ENCODE results near the gene ERC2.

DNA sequence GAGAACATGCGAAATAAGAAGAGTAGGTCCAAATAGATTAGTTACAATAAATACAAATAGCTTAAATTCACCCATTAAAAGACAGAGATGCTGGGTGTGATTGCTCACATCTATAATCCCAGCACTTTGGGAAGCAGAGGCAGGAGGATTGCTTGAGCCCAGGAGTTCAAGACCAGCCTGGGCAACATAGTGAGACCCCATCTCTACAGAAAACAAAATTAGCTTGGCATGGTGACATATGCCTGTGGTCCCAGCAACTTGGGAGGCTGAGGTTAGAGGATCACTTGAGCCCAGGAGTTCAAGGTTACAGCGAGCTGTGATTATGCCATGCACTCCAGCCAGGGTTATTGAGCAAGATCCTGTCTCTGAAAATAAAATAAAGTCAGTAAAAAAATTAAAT, 872.1 kb downstream of the ERC2 start:
- no peak for TF ChIP-seq HOXB5 (CRISPR knock-in tag; IDR thresholded peaks at IDR 0.05)
- TF ChIP-seq HDAC2 (IDR thresholded peaks at IDR 0.05): no peak
- no peak for TF ChIP-seq PHF8 (IDR thresholded peaks at IDR 0.05; ENCODE audit: borderline replicate concordance, low read depth)
- no peak for TF ChIP-seq MAFK (IDR thresholded peaks at IDR 0.05; ENCODE audit: partially characterized antibody)
